Measurements from ENCODE around the gene RBMS3. TPM values are rescaled to one million over a fixed set of nuclear protein-coding genes. Genes with fewer than 3 reads are reported as not detected.

RBMS3 gene
- total and polyA plus RNA-seq, 4 donors, result 29.1 to 86.7 (median 58.1) TPM

DNA sequence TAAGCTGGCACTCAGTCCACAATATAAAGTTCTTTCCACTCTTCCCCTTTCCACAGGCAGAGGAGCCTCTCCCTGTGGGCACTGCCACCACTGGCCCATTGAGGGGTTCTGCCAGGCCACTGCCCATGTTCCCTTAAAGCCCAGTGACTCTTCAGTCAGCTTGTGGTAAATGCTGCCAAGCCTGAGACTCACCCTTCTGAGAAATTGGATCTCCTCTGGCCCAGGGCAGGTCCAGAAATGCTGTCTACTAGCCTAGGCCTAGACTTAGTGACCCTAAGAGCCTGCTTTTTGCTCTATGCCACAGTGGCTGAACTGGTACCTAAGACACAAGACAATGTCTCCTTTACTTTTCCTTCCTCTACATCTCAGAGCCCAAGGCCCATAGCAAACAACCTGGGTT lies 295.8 kb downstream of the RBMS3 start:
- no peaks in the 10 kb centered on the region for H3K27me3 ChIP-seq (ENCODE audit: control insufficient read depth, insufficient read depth, low read length)

GRCh38 chr3:29577250-29577649 lies 296.4 kb downstream of the RBMS3 start:
- H3K4me1 ChIP-seq (ENCODE audit: control insufficient read depth, insufficient read depth, low read length), result no peaks in the 10 kb centered on the region
- no peak overlapping the region for H3K27ac ChIP-seq (ENCODE audit: low read depth, low read length)
- no peak overlapping the region for H3K4me3 ChIP-seq (ENCODE audit: low read depth, low read length)
- H3K9me3 ChIP-seq (ENCODE audit: control insufficient read depth, insufficient read depth, low read length), result no peaks in the 10 kb centered on the region
- no peak for DNase-seq (ENCODE audit: low read depth in 4 of 6, low spot score in 6 of 6)
- WGBS (ENCODE audit: insufficient coverage), result 75% methylated on average over 2 of the region's 2 CpGs
- H3K36me3 ChIP-seq (ENCODE audit: control insufficient read depth, insufficient read depth, low read length), result no peaks in the 10 kb centered on the region
- H3K27me3 ChIP-seq (ENCODE audit: control insufficient read depth, insufficient read depth, low read length), result no peaks in the 10 kb centered on the region

More for the DNA sequence above, 295.8 kb downstream of the RBMS3 start:
- H3K4me1 ChIP-seq (ENCODE audit: control insufficient read depth, insufficient read depth, low read length), result no peaks in the 10 kb centered on the region
- H3K27ac ChIP-seq (ENCODE audit: low read depth, low read length), result no peak overlapping the region
- H3K9me3 ChIP-seq (ENCODE audit: control insufficient read depth, insufficient read depth, low read length), result no peaks in the 10 kb centered on the region
- DNase-seq (ENCODE audit: low read depth in 4 of 6, low spot score in 6 of 6), result no peak
- H3K36me3 ChIP-seq (ENCODE audit: control insufficient read depth, insufficient read depth, low read length), result no peaks in the 10 kb centered on the region
- no peak overlapping the region for H3K4me3 ChIP-seq (ENCODE audit: low read depth, low read length)

DNA sequence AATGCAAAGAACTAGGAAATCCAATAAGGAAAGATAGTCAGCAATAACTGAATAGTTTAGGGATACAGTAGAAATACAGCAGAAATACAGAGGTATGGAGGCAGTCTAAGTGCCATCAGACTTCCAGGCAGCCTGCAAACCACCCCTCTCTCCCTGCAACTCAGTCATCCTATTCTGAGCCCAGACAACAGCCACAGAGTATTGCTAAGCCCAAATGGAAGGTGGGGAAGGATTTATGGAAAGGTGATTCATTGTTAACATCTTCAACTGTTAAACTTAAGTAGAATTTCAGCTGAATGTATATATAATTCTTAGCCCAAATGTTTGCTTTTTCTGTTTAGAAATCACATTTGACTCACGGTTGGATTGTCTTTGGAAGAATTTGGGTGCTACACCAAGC lies 300.4 kb downstream of the RBMS3 start:
- H3K4me1 ChIP-seq (ENCODE audit: control insufficient read depth, insufficient read depth, low read length), result no peaks in the 10 kb centered on the region

DNA sequence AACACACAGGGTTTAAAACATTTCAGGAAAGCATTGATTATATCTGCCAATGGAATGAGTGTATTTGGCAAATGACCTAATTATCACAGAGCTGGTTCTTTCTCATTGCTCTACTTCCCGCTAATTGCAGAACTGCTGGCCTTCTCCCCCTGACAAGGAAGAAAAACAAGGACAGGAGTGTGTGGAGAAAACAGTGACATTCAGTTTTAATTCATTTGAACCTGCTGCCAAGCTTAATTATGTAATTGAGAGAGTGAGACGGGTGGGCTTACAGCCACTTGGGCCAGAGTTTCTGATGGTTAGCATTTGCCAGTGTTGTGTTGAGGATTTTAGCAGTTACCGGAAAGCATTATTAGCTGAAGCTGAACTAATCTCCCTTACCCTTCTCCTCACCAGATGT lies 301.4 kb downstream of the RBMS3 start:
- H3K36me3 ChIP-seq (ENCODE audit: control insufficient read depth, insufficient read depth, low read length), result no peaks in the 10 kb centered on the region
- no peaks in the 10 kb centered on the region for H3K9me3 ChIP-seq (ENCODE audit: control insufficient read depth, insufficient read depth, low read length)
- no peak overlapping the region for H3K27ac ChIP-seq (ENCODE audit: low read depth, low read length)
- H3K4me1 ChIP-seq (ENCODE audit: control insufficient read depth, insufficient read depth, low read length), result no peaks in the 10 kb centered on the region
- H3K27me3 ChIP-seq (ENCODE audit: control insufficient read depth, insufficient read depth, low read length), result no peaks in the 10 kb centered on the region
- WGBS (ENCODE audit: insufficient coverage), result 33% methylated on average over 1 of the region's 3 CpGs
- H3K4me3 ChIP-seq (ENCODE audit: low read depth, low read length), result no peak overlapping the region
- peak in 5 of 6 donors; percentile 24 to 86 (median 28) for DNase-seq (ENCODE audit: low read depth in 4 of 6, low spot score in 6 of 6)

More for the DNA sequence above, 300.4 kb downstream of the RBMS3 start:
- H3K4me3 ChIP-seq (ENCODE audit: low read depth, low read length), result no peak overlapping the region
- no peak overlapping the region for H3K27ac ChIP-seq (ENCODE audit: low read depth, low read length)
- H3K27me3 ChIP-seq (ENCODE audit: control insufficient read depth, insufficient read depth, low read length), result no peaks in the 10 kb centered on the region
- no peaks in the 10 kb centered on the region for H3K36me3 ChIP-seq (ENCODE audit: control insufficient read depth, insufficient read depth, low read length)
- H3K9me3 ChIP-seq (ENCODE audit: control insufficient read depth, insufficient read depth, low read length), result no peaks in the 10 kb centered on the region
- WGBS (ENCODE audit: insufficient coverage), result 86% methylated on average over 1 of the region's 1 CpG
- DNase-seq (ENCODE audit: low read depth in 4 of 6, low spot score in 6 of 6), result no peak

- no peaks in the 10 kb centered on the region for H3K27me3 ChIP-seq (ENCODE audit: control insufficient read depth, insufficient read depth, low read length)
- no peaks in the 10 kb centered on the region for H3K4me1 ChIP-seq (ENCODE audit: control insufficient read depth, insufficient read depth, low read length)
- no peak overlapping the region for H3K27ac ChIP-seq (ENCODE audit: low read depth, low read length)
- H3K4me3 ChIP-seq (ENCODE audit: low read depth, low read length), result no peak overlapping the region
- DNase-seq (ENCODE audit: low read depth in 4 of 6, low spot score in 6 of 6), result no peak
- no peaks in the 10 kb centered on the region for H3K36me3 ChIP-seq (ENCODE audit: control insufficient read depth, insufficient read depth, low read length)
- H3K9me3 ChIP-seq (ENCODE audit: control insufficient read depth, insufficient read depth, low read length), result no peaks in the 10 kb centered on the region
Observed at GRCh38 chr3:29583861-29584260, 303.0 kb downstream of the RBMS3 start.

- no peak for DNase-seq (ENCODE audit: low read depth in 4 of 6, low spot score in 6 of 6)
- Histone ChIP-seq H3K4me1 (ENCODE audit: control insufficient read depth, insufficient read depth, low read length) (no peaks in the 10 kb centered on the region), H3K27ac (ENCODE audit: low read depth, low read length) (no peak overlapping the region), H3K36me3 (ENCODE audit: control insufficient read depth, insufficient read depth, low read length) (no peaks in the 10 kb centered on the region), H3K9me3 (ENCODE audit: control insufficient read depth, insufficient read depth, low read length) (no peaks in the 10 kb centered on the region), H3K4me3 (ENCODE audit: low read depth, low read length) (no peak overlapping the region), H3K27me3 (ENCODE audit: control insufficient read depth, insufficient read depth, low read length) (no peaks in the 10 kb centered on the region)
- whole genome bisulfite sequencing (ENCODE audit: insufficient coverage), result 100% methylated on average over 1 of the region's 3 CpGs
Observed at GRCh38 chr3:29585368-29585767, 304.5 kb downstream of the RBMS3 start.

- H3K9me3 ChIP-seq (ENCODE audit: control insufficient read depth, insufficient read depth, low read length), result no peaks in the 10 kb centered on the region
- no peak overlapping the region for H3K27ac ChIP-seq (ENCODE audit: low read depth, low read length)
- H3K4me3 ChIP-seq (ENCODE audit: low read depth, low read length), result no peak overlapping the region
- no peaks in the 10 kb centered on the region for H3K36me3 ChIP-seq (ENCODE audit: control insufficient read depth, insufficient read depth, low read length)
- H3K4me1 ChIP-seq (ENCODE audit: control insufficient read depth, insufficient read depth, low read length), result no peaks in the 10 kb centered on the region
- DNase-seq (ENCODE audit: low read depth in 4 of 6, low spot score in 6 of 6), result no peak
- no peaks in the 10 kb centered on the region for H3K27me3 ChIP-seq (ENCODE audit: control insufficient read depth, insufficient read depth, low read length)
- WGBS (ENCODE audit: insufficient coverage), result 100% methylated on average over 1 of the region's 2 CpGs
Observed at GRCh38 chr3:29587340-29587739, 306.5 kb downstream of the RBMS3 start.

- H3K27ac ChIP-seq (ENCODE audit: low read depth, low read length), result no peak overlapping the region
- WGBS (ENCODE audit: insufficient coverage), result no CpG with 5 or more reads among the region's 1 CpG
- no peak overlapping the region for H3K4me3 ChIP-seq (ENCODE audit: low read depth, low read length)
- no peak for DNase-seq (ENCODE audit: low read depth in 4 of 6, low spot score in 6 of 6)
- H3K27me3 ChIP-seq (ENCODE audit: control insufficient read depth, insufficient read depth, low read length), result no peaks in the 10 kb centered on the region
- H3K36me3 ChIP-seq (ENCODE audit: control insufficient read depth, insufficient read depth, low read length), result no peaks in the 10 kb centered on the region
- H3K4me1 ChIP-seq (ENCODE audit: control insufficient read depth, insufficient read depth, low read length), result no peaks in the 10 kb centered on the region
- H3K9me3 ChIP-seq (ENCODE audit: control insufficient read depth, insufficient read depth, low read length), result no peaks in the 10 kb centered on the region
Observed at GRCh38 chr3:29590012-29590411, 309.1 kb downstream of the RBMS3 start.

DNA sequence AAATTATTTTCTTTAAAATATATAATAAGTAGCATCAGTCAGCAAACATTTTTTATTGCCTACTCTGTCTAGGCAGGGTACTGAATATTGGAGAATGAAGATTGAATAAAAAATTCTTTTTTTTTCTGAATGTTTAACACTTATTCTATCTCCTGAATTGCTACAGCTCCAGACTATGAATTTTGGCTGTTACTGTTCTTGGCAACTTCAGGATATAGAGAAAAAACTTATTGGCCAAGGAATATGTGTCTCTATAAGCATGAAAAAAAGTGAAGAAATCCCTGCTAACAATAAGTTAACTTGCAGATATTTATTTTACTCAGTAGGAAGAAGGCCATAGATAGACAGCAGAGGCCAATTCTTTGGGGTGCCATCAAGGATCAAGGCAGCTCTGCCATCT lies 309.6 kb downstream of the RBMS3 start:
- Histone ChIP-seq H3K36me3 (ENCODE audit: control insufficient read depth, insufficient read depth, low read length) (no peaks in the 10 kb centered on the region), H3K9me3 (ENCODE audit: control insufficient read depth, insufficient read depth, low read length) (no peaks in the 10 kb centered on the region), H3K4me1 (ENCODE audit: control insufficient read depth, insufficient read depth, low read length) (no peaks in the 10 kb centered on the region), H3K27me3 (ENCODE audit: control insufficient read depth, insufficient read depth, low read length) (no peaks in the 10 kb centered on the region), H3K4me3 (ENCODE audit: low read depth, low read length) (no peak overlapping the region), H3K27ac (ENCODE audit: low read depth, low read length) (no peak overlapping the region)
- peak in 1 of 6 donors; percentile 53 for DNase-seq (ENCODE audit: low read depth in 4 of 6, low spot score in 6 of 6)

DNA sequence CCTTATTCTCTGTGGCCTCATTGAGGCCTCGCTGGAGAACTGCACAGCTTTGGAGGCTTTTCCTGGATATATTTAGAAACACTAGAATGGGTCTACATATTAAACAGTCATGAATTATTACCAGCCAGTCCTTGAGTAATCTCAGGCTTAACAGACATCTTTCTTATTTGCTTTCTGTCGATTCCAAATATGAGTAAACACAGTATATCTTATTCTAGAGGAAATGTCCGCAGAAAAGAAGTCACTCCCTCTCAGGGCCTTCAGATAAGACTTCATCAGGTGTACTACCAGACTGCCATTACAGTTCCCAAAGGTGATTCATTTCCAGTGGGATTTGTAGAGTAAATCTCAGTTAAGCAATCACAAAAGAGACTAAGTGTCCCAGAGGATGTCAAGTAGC lies 310.7 kb downstream of the RBMS3 start:
- Histone ChIP-seq H3K36me3 (ENCODE audit: control insufficient read depth, insufficient read depth, low read length) (no peaks in the 10 kb centered on the region), H3K27ac (ENCODE audit: low read depth, low read length) (no peak overlapping the region), H3K4me1 (ENCODE audit: control insufficient read depth, insufficient read depth, low read length) (no peaks in the 10 kb centered on the region), H3K4me3 (ENCODE audit: low read depth, low read length) (no peak overlapping the region), H3K9me3 (ENCODE audit: control insufficient read depth, insufficient read depth, low read length) (no peaks in the 10 kb centered on the region), H3K27me3 (ENCODE audit: control insufficient read depth, insufficient read depth, low read length) (no peaks in the 10 kb centered on the region)
- no peak for DNase-seq (ENCODE audit: low read depth in 4 of 6, low spot score in 6 of 6)
- no CpG with 5 or more reads among the region's 3 CpGs for WGBS (ENCODE audit: insufficient coverage)

Measured in spinal cord (tissue), 10 donors.